CD4-positive, alpha-beta T cell treated with Interleukin-17A for 4 hours (primary cell): ENCODE results near the gene PDZD7.
A peak's percentile ranks its signal among the peaks of the same experiment; 100 is the strongest.

Source experiments
- DNase-seq: peaks from one replicate; pipeline ENCODE4 v3.0.0-alpha.2; 2020; ENCODE audit warnings: mixed read lengths

PDZD7 gene

DNA sequence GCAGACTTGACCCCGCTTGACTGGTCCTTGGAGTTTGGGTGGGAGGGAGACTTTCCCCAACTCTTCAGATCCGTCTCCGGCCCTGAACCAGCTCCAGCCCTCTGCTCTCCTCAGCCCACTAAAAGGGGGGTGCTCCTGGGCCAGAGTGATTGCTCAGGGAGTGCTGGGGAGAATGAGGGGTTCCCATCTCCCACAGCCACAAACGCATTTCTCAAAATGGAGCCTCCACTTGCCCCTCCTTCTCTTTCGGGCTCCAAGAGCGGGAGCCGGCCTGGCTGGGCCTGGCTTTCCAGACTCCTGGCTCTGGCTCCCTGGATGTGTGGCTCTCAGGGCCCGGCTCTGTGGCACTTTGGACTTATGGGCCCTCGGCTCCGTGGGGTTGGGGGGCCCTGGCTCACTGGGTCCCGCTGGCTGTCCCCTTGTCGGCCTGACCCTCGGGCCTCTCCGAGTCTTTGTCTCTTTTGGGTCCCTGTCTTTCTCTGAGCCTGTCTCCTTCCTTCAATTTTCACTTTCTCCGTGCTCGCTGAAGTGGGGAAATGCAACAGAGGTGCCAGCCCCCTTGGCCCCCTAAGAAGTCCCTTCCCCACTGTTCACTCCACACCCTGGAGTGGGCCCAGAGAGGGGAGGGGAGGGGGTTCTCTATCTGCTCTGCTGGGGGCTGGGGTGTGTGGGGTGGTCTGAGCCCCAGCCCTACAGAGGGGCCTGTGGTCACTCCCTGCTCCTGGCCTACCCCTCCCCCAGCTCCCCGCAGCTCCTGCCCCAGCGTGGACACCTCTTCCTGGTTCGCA, 30.6 kb downstream of the PDZD7 start:
- DNase-seq: no peak

- DNase-seq: no peak
These were observed 31.2 kb downstream of the PDZD7 start, which contains the start of gene LZTS2 for GRCh38 chr10:100999742-101000126. Gene LZTS2, plus strand, starts transcription at chr10:100999808. Its CDS starts 2,731 bp downstream, at chr10:101002539.

- peak; percentile 85 for DNase-seq
These were observed 31.8 kb downstream of the PDZD7 start for GRCh38 chr10:100998991-100999741.

DNA sequence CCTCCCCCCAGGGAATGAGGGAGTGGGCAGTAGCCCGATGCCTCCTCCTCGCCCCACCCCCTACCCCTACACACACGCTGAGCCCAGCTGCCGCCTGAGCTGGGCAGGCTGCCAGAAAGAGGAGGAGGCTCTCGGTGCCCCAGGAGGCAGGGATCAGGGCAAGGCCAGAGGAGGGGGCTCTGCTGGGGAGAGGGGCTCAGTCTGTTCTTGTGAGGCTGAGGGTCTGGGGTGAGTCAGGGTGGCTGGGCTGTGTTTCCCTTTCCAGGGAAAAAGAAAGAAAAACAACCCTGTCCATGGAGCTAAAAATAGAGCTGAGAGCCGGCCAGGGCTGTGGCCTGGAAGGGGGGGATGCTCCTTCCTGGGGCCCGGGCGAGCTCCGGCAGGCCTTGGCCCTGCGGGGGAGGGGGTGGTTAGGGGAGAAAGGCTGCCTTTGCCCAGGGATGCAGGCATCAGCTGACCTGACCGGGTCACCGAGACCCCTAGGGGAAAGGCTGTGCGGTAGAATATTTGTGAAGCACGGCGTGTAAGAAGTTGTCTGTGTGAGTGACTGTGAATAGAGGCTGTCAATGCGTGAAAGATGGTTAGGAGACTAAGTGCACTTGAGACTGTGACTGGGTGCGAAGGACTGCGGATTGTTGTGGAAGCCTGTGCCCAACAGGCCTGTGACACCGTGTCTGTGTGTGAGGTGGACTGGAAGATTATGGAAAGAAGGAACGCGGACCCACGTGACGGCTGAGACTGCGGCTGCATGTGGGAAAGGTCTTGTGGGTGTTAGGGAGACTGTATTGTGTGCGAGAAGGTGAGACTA, 32.5 kb downstream of the PDZD7 start:
- peak; percentile 79 for DNase-seq

DNA sequence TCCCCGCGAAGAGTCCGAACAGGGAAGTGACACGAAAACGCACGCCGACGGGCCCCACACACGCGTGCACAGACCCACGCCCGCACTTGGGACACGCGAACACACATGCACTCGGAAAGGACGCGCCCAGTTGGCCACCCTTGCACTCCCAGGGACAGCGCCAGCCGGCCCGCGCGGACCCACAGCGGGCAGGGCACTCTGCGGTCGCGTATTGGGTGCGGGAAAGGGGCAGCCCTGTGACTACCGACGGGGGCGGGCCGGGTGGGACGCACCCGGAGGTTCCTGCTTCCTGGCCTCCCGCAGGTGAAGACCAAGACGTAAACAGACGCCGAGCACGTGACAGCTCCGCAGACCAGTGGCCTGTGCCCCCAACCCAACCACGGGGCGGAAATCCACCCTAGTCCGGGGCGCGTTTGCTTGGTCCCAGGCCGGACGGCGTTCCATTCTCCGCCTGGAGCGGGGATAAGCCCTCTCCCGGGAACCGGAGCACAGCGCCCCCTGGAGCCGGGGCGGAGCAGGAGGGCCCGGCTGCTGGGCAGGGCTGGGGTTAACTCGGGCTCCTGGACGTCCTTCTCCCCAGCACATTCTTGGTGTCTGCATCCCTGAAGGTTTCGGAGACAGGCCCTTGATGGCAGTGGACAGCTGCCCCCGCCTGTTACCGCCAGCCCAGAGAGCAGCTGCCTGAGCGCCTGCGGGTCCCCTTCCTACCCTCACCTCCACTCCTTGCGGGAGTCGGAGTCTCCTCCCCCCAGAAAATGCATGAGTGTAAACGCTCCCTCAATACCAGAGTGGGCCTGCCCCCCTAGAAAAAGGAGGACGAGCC, 33.4 kb downstream of the PDZD7 start:
- DNase-seq: peak; percentile 79

GRCh38 chr10:100996678-100997359, 34.1 kb downstream of the PDZD7 start:
- DNase-seq: peak; percentile 58

DNA sequence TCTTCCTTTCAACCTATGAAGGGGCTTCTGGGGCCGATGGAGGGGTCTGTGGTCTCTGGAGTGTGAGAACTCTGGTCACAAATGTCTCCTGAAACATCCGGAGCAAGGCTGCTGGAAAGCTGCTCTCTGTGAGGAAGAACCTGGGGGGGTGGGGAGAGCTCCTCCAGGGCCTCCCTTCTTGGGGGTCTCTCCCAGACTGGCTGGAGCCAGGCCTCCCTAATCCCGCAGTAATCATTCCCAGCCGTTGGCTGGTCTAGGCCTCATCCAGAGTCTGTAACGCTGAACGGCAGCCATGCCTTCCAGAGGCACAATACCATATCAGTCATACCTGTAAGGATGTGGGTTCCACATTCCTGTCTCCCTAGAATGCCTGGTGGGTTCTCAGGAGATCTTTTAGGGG, 35.7 kb downstream of the PDZD7 start:
- DNase-seq: no peak

GRCh38 chr10:100993986-100994708, 36.8 kb downstream of the PDZD7 start:
- DNase-seq: no peak

DNA sequence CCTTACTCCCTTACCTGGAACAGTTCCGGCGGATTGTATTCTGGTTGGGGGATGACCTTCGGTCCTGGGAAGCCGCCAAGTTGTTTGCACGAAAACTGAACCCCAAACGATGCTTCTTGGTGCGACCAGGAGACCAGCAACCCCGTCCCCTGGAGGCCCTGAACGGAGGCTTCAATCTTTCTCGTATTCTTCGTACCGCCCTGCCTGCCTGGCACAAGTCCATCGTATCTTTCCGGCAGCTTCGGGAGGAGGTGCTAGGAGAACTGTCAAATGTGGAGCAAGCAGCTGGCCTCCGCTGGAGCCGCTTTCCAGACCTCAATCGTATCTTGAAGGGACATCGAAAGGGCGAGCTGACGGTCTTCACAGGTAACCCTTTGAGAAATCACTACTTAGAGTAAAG, 41.8 kb downstream of the PDZD7 start:
- no peak for DNase-seq

GRCh38 chr10:100988166-100988565, 42.8 kb downstream of the PDZD7 start:
- DNase-seq: no peak

- no peak for DNase-seq
These were observed 43.3 kb downstream of the PDZD7 start for GRCh38 chr10:100987685-100988049.

DNA sequence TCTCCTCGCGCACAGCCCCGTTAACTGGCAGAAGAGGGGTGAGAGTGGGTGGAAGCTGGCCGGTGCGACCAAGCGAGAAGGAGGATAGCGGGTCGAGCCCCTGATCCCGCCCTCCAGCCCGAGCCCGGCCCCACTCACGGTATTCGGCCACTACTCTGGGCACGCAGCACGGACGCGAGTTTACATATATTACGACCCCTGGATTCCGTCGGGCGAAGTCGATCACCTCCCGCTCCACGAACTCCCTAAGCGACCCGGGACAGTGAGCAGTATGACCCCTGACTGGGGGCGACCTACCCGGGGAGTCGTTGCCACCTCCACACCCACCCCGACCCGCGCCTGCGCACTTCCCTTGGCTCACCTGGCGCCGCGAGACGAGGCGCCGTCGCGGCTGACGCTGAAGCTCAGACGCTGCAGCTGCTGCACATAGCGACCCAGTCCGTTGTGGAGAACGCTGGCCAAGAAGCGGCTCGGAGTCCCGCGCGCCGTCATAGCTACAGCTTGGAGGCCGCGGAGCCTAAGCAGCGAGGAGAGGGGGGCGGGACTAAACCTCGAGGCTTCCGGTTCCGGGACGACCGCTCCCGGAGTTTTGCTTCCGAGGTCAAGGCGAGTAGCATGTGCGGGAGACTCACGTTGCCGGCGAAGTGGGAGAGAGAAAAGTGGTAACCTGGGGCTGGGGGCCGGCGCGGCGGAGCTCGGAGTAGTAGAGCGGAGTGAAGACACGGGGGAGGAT, 43.8 kb downstream of the PDZD7 start, which contains the start of the genes MRPL43 and TWNK:
Gene MRPL43, minus strand, starts transcription at position 546 of the 733 bp plus-strand sequence. Its CDS starts 54 bp downstream, at position 492.
Gene TWNK, plus strand, starts transcription at position 592 of the 733 bp plus-strand sequence. CDS start 668 bp downstream, outside the sequence.
- DNase-seq: peak; percentile 88

GRCh38 chr10:100986623-100986951, 44.3 kb downstream of the PDZD7 start:
- no peak for DNase-seq

GRCh38 chr10:100985336-100985735, 45.6 kb downstream of the PDZD7 start:
- no peak for DNase-seq

DNA sequence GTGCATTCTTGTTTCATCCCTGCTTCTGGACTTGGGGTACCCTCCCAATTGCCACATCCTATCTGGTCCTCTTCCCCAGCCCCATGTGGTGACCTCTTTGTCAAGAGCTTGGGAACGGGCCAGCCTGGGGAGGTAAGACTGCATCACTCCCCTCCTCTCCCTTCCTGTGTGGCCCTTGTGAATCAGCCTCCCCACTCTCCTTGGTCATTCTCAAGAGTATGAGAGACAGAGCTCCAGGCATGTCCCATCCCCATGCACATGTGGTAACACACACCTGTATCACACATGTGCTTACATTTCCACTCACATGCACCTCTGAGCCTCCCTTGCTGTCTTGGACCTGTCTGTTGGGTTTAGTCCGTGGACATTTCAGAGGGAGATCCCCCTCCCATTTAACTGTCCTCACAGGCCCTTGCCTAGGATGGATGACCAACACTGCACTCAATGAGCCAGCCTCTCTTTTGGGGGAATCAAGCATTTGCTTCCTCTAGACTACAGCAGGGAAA, 46.2 kb downstream of the PDZD7 start:
- no peak for DNase-seq

- no peak for DNase-seq
These were observed 46.9 kb downstream of the PDZD7 start for GRCh38 chr10:100983868-100984671.

DNA sequence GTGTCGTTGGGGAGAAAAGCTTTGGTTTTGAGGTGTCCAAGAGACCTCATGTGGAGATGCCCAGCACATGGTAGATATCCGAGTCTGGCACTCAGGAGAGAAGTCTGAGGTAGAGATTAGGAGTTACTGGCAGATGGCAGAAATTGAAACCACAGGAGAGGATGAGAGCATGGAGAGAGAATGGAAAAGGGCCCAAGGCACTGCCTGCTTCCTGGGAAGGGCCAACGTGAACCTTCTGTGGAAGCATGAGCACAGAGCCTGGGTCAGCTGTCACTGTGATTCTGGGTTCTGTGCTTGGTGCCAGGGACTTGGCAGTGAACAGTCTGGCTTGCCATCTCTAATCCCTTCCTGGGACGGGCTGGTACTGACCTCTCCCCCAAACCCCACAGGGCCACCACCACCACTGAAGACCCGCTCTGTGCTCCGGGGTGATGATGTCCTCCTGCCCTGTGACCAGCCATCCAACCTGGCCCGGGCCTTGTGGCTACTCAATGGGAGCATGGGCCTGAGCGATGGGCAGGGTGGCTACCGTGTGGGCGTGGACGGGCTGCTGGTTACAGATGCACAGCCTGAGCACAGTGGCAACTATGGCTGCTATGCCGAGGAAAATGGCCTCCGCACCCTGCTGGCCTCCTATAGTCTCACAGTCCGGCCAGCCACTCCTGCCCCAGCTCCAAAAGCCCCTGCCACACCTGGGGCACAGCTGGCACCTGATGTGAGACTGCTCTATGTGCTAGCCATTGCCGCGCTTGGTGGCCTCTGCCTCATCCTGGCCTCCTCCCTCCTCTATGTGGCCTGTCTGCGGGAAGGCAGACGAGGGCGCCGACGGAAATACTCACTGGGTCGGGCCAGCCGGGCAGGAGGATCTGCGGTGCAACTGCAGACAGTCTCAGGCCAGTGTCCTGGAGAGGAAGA, 47.8 kb downstream of the PDZD7 start:
- no peak for DNase-seq

DNA sequence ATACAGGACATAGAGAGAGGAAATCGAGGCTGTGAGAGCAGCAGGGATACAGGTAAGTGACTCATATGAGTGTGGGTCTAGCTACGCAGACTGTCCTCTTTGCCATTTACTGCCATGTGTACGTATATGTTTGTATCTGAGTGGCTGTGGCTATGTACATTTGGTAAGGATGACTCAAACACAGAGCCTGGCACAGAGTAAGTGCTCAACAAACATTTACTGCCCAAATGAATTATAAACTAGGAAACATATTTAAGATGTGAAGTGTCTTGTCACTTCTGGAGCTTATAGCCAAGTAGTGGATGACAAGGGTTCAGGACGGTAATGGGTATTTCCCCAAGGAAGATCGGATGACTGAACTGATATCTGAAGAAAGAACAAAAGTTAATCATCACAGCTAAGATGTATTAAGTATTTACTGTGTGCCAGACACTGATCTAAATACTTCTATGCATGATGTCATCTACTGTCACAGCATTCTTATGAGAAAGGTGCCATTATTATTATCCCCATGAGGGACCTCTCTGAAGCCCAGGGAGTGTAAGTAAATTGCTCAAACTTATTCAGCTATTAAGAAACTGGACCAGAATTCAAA, 49.7 kb downstream of the PDZD7 start:
- no peak for DNase-seq
